MCF 10A (cell line): ENCODE data around the gene ASB4. TPM values are rescaled to one million over a fixed set of nuclear protein-coding genes. Genes with fewer than 3 reads are reported as not detected.
A peak's percentile ranks its signal among the peaks of the same experiment; 100 is the strongest.

Experiments
- BruUV-seq: library from RNA; stranded (reverse); fragments of 400-500 nt; replicated peaks from 2 replicates; lab custom pipeline; 2021; lab: Mats Ljungman, UMichigan
- CTCF ChIA-PET: fragments of 300-600 bp; sonication (Branson Sonifier 250); formaldehyde crosslinking; extraction: SDS; loops from one replicate; lab custom pipeline; 2021; ENCODE audit warnings: antibody characterized with exemption, inconsistent platforms; lab: Yijun Ruan, JAX
- POLR2A ChIA-PET: fragments of 300-600, 350-650 bp; sonication (Branson Sonifier 250); formaldehyde crosslinking; extraction: SDS; loops from one replicate; lab custom pipeline; 2020; ENCODE audit warnings: antibody characterized with exemption, inconsistent platforms; lab: Yijun Ruan, JAX
- DNase-seq: peaks from one replicate; pipeline ENCODE4 v3.0.0-alpha.2; 2018; ENCODE audit not compliant: unreplicated experiment
- H3K27ac Mint-ChIP-seq: one replicate; pipeline ENCODE4 v1.8.0; 2022; ENCODE audit warnings: mild to moderate bottlenecking, low read depth, mixed read lengths; ENCODE audit not compliant: unreplicated experiment
- H3K27me3 Mint-ChIP-seq: one replicate; pipeline ENCODE4 v1.8.0; 2022; ENCODE audit warnings: mixed read lengths; ENCODE audit not compliant: insufficient read depth, unreplicated experiment
- H3K36me3 Mint-ChIP-seq: one replicate; pipeline ENCODE4 v1.8.0; 2022; ENCODE audit warnings: mild to moderate bottlenecking, moderate library complexity, mixed read lengths; ENCODE audit not compliant: insufficient read depth, unreplicated experiment
- H3K4me1 Mint-ChIP-seq: one replicate; pipeline ENCODE4 v1.8.0; 2022; ENCODE audit warnings: mixed read lengths; ENCODE audit not compliant: insufficient read depth, unreplicated experiment
- H3K4me3 Mint-ChIP-seq: one replicate; pipeline ENCODE4 v1.8.0; 2022; ENCODE audit warnings: mild to moderate bottlenecking, moderate library complexity, mixed read lengths; ENCODE audit not compliant: unreplicated experiment
- H3K9me3 Mint-ChIP-seq: one replicate; pipeline ENCODE4 v1.8.0; 2022; ENCODE audit warnings: mixed read lengths; ENCODE audit not compliant: unreplicated experiment
- CTCF ChIP-seq: fragments of 200-600 bp; IDR thresholded peaks from one replicate; pipeline ENCODE4 v1.8.0; 2022; ENCODE audit warnings: antibody characterized with exemption, mild to moderate bottlenecking; ENCODE audit not compliant: unreplicated experiment
- intact Hi-C: fragments of 100-400 bp; cut with micrococcal nuclease; formaldehyde crosslinking; loops from 2 replicates; pipeline ENCODE4 v1.14.1; 2022
- total RNA-seq: library from RNA; stranded (reverse); gene quantifications from 2 replicates; pipeline ENCODE4 v1.2.3, GENCODE V29; 2022

ASB4 gene
- total RNA-seq, 1 experiment from 2014 or later, result not detected

GRCh38 chr7:95473276-95473985 is 12.3 kb upstream of the ASB4 start:
- intact Hi-C loops, result loop anchor here (10.0 kb wide), 1 partner anchor 69 kb away; no protein-coding TSS in a partner anchor
- Mint-ChIP-seq H3K27ac (no peak overlapping the region), H3K9me3 (no peaks in the 10 kb centered on the region), H3K27me3 (no peaks in the 10 kb centered on the region), H3K4me1 (peaks cover 22% of the 10 kb centered on the region), H3K4me3 (no peak overlapping the region), H3K36me3 (no peaks in the 10 kb centered on the region)
- no peak for DNase-seq
- BruUV-seq, result no TSS peak
- ChIA-PET CTCF (interaction anchor here (0.9 to 1.1 kb wide), 3 partner anchors 9 to 212 kb away, joined by 3 read pairs; no protein-coding TSS in a partner anchor), POLR2A (interaction anchor here (0.9 to 1.0 kb wide), 2 partner anchors 17 to 39 kb away, joined by 3 to 7 read pairs; partner anchors contain the start of gene PON2)
- no peak for TF ChIP-seq CTCF

- no TSS peak for BruUV-seq
- Mint-ChIP-seq H3K27ac (no peak overlapping the region), H3K27me3 (no peaks in the 10 kb centered on the region), H3K9me3 (no peaks in the 10 kb centered on the region), H3K4me3 (no peak overlapping the region), H3K36me3 (no peaks in the 10 kb centered on the region), H3K4me1 (peaks cover 14% of the 10 kb centered on the region)
- DNase-seq, result peak; percentile 18
- CTCF ChIA-PET, result interaction anchor here (0.5 to 6.5 kb wide), 56 partner anchors 9 to 1758 kb away, joined by 3 to 66 read pairs (median 4); partner anchors contain the start of genes ASB4 and PON2
- intact Hi-C loops, result loop anchor here (5.0 to 10.0 kb wide), 5 partner anchors 71 to 1179 kb away; partner anchors contain the start of gene SGCE
- TF ChIP-seq CTCF, result no peak
- POLR2A ChIA-PET, result interaction anchor here (0.6 to 2.3 kb wide), 8 partner anchors 9 to 101 kb away, joined by 3 to 26 read pairs (median 4); partner anchors contain the start of gene PON2
These were observed 9.5 kb upstream of the ASB4 start for GRCh38 chr7:95476072-95476847.

GRCh38 chr7:95476904-95477594 is 8.7 kb upstream of the ASB4 start:
- no peaks in the 10 kb centered on the region for H3K36me3 Mint-ChIP-seq
- no peaks in the 10 kb centered on the region for H3K9me3 Mint-ChIP-seq
- H3K27ac Mint-ChIP-seq, result no peak overlapping the region
- peak; percentile 79 for DNase-seq
- ChIA-PET CTCF (interaction anchor here (0.5 to 6.5 kb wide), 67 partner anchors 9 to 1759 kb away, joined by 3 to 66 read pairs (median 4); partner anchors contain the start of genes ASB4 and PON2), POLR2A (interaction anchor here (0.5 to 2.3 kb wide), 9 partner anchors 10 to 1027 kb away, joined by 3 to 26 read pairs (median 4); partner anchors contain the start of gene PON2)
- peaks cover 10% of the 10 kb centered on the region for H3K4me1 Mint-ChIP-seq
- no peak overlapping the region for H3K4me3 Mint-ChIP-seq
- no peaks in the 10 kb centered on the region for H3K27me3 Mint-ChIP-seq
- BruUV-seq, result no TSS peak
- peak; percentile 72 for TF ChIP-seq CTCF
- intact Hi-C loops, result loop anchor here (1.0 to 10.0 kb wide), 7 partner anchors 72 to 1180 kb away; partner anchors contain the start of gene SGCE
